Measurements from ENCODE around the gene NFKBIA.

- TF ChIP-seq RELA (CRISPR knock-in tag; IDR thresholded peaks at IDR 0.05; ENCODE audit: borderline replicate concordance) (no peak), USF2 (CRISPR knock-in tag; IDR thresholded peaks at IDR 0.05) (no peak), NFYB (CRISPR knock-in tag; conservative IDR thresholded peaks at IDR 0.05; ENCODE audit: low read depth) (no peak), CTCF (IDR thresholded peaks at IDR 0.05) (no peak), FOXJ3 (CRISPR knock-in tag; IDR thresholded peaks at IDR 0.05; ENCODE audit: borderline replicate concordance) (no peak), MXD4 (CRISPR knock-in tag; IDR thresholded peaks at IDR 0.05; ENCODE audit: borderline replicate concordance) (no peak), NR2C2 (CRISPR knock-in tag; IDR thresholded peaks at IDR 0.05) (no peak), TCF7 (CRISPR knock-in tag; IDR thresholded peaks at IDR 0.05; ENCODE audit: low read depth) (no peak), ZNF138 (CRISPR knock-in tag; conservative IDR thresholded peaks at IDR 0.05) (no peak), TEAD4 (CRISPR knock-in tag; IDR thresholded peaks at IDR 0.05) (no peak), ELF4 (CRISPR knock-in tag; IDR thresholded peaks at IDR 0.05; ENCODE audit: low read depth) (no peak), SP1 (CRISPR knock-in tag; conservative IDR thresholded peaks at IDR 0.05) (no peak)
Observed at GRCh38 chr14:35444104-35444503, 39.6 kb upstream of the NFKBIA start.
